OCI-LY1 (cell line): ENCODE data around the gene PPP2R3B.

Experiments
- EZH2 ChIP-seq: fragments of 200-600 bp; sonication (generic), shearing (Covaris generic); IDR thresholded peaks from 2 replicates; pipeline ENCODE4 v1.8.0; 2017; ENCODE audit warnings: borderline replicate concordance, mixed run types, mild to moderate bottlenecking, antibody characterized with exemption, low read length, moderate library complexity, mixed read lengths
- TF ChIP-seq, protein P1 (sequence below): fragments of 200-600 bp; sonication (generic), shearing (Covaris generic); IDR thresholded peaks from 2 replicates; pipeline ENCODE4 v1.5.1; 2017; ENCODE audit warnings: mild to moderate bottlenecking, antibody characterized with exemption, low read length, moderate library complexity, mixed read lengths

GRCh38 chrX:314049-314448 lies 72.7 kb downstream of the PPP2R3B start:
- TF ChIP-seq, protein P1, sequence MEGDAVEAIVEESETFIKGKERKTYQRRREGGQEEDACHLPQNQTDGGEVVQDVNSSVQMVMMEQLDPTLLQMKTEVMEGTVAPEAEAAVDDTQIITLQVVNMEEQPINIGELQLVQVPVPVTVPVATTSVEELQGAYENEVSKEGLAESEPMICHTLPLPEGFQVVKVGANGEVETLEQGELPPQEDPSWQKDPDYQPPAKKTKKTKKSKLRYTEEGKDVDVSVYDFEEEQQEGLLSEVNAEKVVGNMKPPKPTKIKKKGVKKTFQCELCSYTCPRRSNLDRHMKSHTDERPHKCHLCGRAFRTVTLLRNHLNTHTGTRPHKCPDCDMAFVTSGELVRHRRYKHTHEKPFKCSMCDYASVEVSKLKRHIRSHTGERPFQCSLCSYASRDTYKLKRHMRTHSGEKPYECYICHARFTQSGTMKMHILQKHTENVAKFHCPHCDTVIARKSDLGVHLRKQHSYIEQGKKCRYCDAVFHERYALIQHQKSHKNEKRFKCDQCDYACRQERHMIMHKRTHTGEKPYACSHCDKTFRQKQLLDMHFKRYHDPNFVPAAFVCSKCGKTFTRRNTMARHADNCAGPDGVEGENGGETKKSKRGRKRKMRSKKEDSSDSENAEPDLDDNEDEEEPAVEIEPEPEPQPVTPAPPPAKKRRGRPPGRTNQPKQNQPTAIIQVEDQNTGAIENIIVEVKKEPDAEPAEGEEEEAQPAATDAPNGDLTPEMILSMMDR, result no peak
- TF ChIP-seq EZH2, result no peak
